Measurements from ENCODE around the gene SERPINA4.

SERPINA4 gene

DNA sequence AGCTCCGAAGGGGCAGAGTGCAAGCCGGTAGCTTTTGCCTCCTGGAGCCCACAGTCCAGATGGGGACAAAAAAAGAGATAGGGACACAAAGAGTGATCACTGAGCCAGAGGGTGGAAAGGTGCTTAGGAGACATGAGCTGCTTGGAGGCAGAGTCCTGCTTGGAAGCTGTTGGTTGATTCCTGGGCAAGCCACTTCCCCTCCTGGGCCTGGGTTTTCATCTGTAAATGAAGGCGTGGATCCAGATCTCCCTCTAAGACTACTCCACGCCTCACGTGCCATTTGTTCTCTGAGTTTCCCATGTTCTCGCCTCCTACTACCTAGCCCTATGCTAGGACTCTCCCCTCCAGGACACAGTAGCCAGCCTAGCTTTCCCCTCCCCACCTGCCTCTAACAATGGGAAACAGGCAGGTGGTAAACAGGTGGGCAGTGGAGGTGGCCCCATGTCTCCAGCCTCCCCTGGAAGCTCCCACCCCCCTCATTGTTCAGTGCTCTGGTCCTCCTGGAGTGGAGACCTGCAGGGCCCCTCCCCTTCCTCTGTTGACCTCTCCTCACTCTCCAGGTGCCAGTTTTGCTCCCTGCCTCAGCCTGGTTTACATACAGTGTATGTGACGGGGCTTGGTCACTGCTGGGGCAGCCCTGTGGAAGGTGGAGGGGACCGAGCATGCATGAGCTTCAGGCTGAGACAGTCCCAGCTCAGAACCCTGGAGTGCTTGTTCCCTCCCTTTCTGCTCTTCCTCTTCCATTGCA, 54.8 kb downstream of the SERPINA4 start:
- no peak for DNase-seq (ENCODE audit: low spot score)

DNA sequence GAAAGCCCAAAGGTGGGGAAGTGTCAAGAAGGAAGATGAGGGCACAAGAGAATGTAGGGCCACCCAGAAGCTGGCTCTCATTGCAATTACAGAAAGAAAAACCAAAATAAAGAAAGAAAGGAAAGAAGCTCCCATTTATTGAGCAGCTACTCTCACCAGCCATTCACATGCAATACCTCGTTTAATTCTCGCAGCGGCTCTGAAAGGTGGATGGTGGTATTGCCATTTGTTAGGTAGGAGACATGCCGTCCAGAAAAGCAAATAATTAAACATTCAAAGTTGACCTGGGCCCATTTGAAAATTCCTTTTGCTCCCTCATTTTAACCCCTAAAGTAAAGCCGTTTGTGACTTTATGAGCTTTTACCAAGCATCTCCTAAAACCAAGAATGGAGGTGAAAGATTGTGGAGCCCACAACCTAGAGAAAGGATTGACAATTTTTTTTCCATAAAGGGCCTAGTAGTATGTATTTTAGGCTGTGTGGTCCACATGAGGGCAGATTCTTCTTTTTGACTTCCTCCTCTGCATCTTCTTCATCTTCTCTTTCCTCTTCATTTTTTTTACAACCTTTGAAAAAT, 56.2 kb downstream of the SERPINA4 start:
- DNase-seq (ENCODE audit: low spot score) = no peak

- no peak for DNase-seq (ENCODE audit: low spot score)
Observed at GRCh38 chr14:94617988-94618822, 57.0 kb downstream of the SERPINA4 start.

DNA sequence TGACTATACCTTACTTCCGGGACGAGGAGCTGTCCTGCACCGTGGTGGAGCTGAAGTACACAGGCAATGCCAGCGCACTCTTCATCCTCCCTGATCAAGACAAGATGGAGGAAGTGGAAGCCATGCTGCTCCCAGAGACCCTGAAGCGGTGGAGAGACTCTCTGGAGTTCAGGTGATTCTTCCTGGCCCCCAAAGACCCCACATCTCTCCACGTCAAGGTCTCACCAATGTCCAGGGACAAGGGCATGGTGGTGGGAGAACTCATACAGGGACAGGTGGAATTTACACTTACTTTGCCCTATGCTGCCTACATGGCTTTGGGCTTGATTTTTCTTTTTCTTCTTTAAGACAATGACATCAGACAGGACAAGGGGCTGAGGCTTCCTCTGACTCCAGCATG, 58.1 kb downstream of the SERPINA4 start:
- DNase-seq (ENCODE audit: low spot score) = no peak

Data from pons (tissue), 1 donor.